Prostate gland (tissue), 2 donors: ENCODE data around the gene SMOC1. TPM values are rescaled to one million over a fixed set of nuclear protein-coding genes. Genes with fewer than 3 reads are reported as not detected.

Experiments used
- DNase-seq: peaks from one replicate; pipeline ENCODE4 v3.0.0-alpha.2; 2019; ENCODE audit warnings: low spot score
- H3K27ac ChIP-seq, 2 donors: fragments of 200-600 bp; sonication (generic); 2 replicates each; pipeline ENCODE4 v1.5.1; 2017 to 2019
- H3K27me3 ChIP-seq: fragments of 200-600 bp; sonication (generic); replicated peaks from 2 replicates; pipeline ENCODE4 v1.5.1; 2019; ENCODE audit not compliant: insufficient read depth
- H3K36me3 ChIP-seq, 2 donors: fragments of 200-600 bp; sonication (generic); 1 replicate in 1 of 2; 2 replicates in 1 of 2; pipeline versions ENCODE4 v1.5.1 to v1.8.1; 2017 to 2019
- H3K4me1 ChIP-seq: fragments of 200-600 bp; sonication (generic); replicated peaks from 2 replicates; pipeline ENCODE4 v1.5.1; 2019
- H3K4me3 ChIP-seq, 2 donors: fragments of 200-600 bp; sonication (generic); 2 replicates each; pipeline ENCODE4 v1.5.1; 2017 to 2019
- H3K9me3 ChIP-seq: fragments of 200-600 bp; sonication (generic); 2 replicates; pipeline ENCODE4 v1.5.1; 2017
- POLR2A ChIP-seq: fragments of 450-650 bp; IDR thresholded peaks from one replicate; pipeline ENCODE4 v1.6.1; 2016; ENCODE audit warnings: antibody characterized with exemption, mild to moderate bottlenecking
- POLR2AphosphoS5 ChIP-seq: sonication (generic); formaldehyde crosslinking; IDR thresholded peaks from one replicate; pipeline ENCODE4 v1.6.1; 2017; ENCODE audit warnings: antibody characterized with exemption
- WGBS: methylation state at CpG from one replicate; pipeline ENCODE4 v1.1.5; 2018; 5-methylcytosine and 5-hydroxymethylcytosine counted together
- intact Hi-C: fragments of 100-400 bp; cut with DNase I; formaldehyde crosslinking; loops from one replicate; pipeline ENCODE4 v1.14.2; 2022
- total RNA-seq, 2 donors: library from RNA; depleted of rRNA; stranded (reverse); fragments of >200 nt; gene quantifications; one replicate each; pipeline ENCODE4 v1.1.0, GENCODE V29; 2016
- TF ChIP-seq, protein P1 (sequence below), 4 experiments: fragments of 200-600 bp in 2 of 4; fragments of 450-650 bp in 2 of 4; sonication (generic) in 2 of 4; IDR thresholded peaks; 1 replicate in 3 of 4; 2 replicates in 1 of 4; pipeline ENCODE4 v1.5.1; 2016 to 2019; ENCODE audit warnings: antibody characterized with exemption in 4 of 4, mild to moderate bottlenecking in 2 of 4, moderate library complexity in 2 of 4

SMOC1 gene
- total RNA-seq, 2 donors from 2014 or later, result 3.7 to 187 TPM

GRCh38 chr14:69937367-69938081, 58.3 kb downstream of the SMOC1 start:
- Histone ChIP-seq H3K9me3 (no peaks in the 10 kb centered on the region), H3K36me3 (no peaks in the 10 kb centered on the region), H3K4me1 (no peaks in the 10 kb centered on the region), H3K4me3 (no peak overlapping the region), H3K27ac (no peak overlapping the region), H3K27me3 (peaks cover 1% of the 10 kb centered on the region)
- no peak for DNase-seq
- intact Hi-C loops, result no loop called here
- no peak for TF ChIP-seq POLR2A
- no peak for TF ChIP-seq POLR2AphosphoS5
- TF ChIP-seq, protein P1, sequence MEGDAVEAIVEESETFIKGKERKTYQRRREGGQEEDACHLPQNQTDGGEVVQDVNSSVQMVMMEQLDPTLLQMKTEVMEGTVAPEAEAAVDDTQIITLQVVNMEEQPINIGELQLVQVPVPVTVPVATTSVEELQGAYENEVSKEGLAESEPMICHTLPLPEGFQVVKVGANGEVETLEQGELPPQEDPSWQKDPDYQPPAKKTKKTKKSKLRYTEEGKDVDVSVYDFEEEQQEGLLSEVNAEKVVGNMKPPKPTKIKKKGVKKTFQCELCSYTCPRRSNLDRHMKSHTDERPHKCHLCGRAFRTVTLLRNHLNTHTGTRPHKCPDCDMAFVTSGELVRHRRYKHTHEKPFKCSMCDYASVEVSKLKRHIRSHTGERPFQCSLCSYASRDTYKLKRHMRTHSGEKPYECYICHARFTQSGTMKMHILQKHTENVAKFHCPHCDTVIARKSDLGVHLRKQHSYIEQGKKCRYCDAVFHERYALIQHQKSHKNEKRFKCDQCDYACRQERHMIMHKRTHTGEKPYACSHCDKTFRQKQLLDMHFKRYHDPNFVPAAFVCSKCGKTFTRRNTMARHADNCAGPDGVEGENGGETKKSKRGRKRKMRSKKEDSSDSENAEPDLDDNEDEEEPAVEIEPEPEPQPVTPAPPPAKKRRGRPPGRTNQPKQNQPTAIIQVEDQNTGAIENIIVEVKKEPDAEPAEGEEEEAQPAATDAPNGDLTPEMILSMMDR (IDR thresholded peaks at IDR 0.05), result no peak
- WGBS, result 59% methylated on average over 12 of the region's 12 CpGs

DNA sequence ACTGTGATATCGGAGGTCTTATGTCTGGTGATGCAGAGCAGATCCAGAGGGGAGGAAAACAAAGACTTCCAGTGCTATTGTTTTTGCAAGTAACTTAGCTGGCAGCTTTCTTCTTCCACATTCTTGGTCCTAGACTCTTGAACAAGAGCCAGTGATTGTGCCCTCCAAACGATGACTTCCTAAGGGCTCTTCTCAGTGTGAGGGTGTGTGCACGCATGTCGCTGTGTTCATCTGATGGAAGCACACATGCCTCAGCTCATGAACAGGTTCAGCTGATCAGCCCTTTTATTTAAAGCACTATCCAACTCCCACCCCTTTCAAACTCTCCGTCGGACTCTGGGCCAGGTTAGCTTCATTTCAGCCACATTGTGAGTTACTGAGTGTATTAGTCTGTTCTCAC, 59.5 kb downstream of the SMOC1 start:
- intact Hi-C loops, result no loop called here
- Histone ChIP-seq H3K9me3 (no peaks in the 10 kb centered on the region), H3K27ac (no peak overlapping the region), H3K36me3 (no peaks in the 10 kb centered on the region), H3K27me3 (no peaks in the 10 kb centered on the region), H3K4me1 (no peaks in the 10 kb centered on the region), H3K4me3 (no peak overlapping the region)
- no peak for DNase-seq
- 65% methylated on average over 6 of the region's 6 CpGs for WGBS
- TF ChIP-seq, protein P1 (IDR thresholded peaks at IDR 0.05), result no peak
- TF ChIP-seq POLR2A (no peak), POLR2AphosphoS5 (no peak)

DNA sequence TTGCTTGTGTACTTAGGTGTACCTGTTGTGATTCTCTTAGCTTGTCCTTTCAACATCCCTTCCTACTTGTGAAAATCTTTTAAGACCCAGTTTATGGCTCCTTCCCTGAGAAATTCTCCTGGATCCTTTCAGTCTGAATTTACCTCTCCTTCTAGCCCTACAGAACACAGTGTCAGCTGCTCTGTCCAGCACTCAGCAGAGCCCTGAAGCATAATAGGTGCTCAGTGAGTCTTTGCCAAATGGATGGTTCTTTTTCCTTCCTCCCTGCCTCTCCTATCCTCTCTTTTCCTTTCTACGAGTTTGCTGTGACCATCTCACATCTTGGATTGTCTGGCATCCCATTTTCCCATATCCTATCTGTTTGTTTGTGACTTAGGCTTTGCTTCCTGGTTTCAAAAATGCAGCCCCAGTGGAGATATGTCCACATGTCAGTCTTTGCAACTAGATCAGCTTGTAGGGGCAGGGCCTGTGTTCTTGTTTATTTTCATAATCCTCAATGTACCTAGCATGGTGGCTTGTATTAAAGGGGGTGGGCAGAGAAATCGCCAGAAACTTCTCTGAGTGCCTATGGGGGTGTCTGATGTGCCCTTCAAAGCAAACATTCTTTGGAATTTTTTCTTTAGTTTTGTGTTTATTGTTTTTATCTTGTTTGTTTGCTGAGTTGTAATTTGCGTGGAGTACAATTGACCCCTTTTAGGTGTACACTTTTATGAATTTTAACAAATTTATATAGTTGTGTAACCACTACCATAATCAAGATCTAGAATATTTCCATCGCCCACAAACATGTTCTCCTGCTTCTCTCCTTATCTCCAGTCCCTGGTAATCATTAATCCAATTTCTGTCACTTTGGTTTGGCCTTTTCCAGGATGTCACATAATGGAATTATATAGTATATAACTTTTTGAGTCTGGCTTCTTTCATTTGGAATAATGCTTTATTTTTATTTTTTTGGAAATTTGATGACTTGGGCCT, 62.8 kb downstream of the SMOC1 start:
- Histone ChIP-seq H3K36me3 (no peaks in the 10 kb centered on the region), H3K4me1 (no peaks in the 10 kb centered on the region), H3K4me3 (no peak overlapping the region), H3K9me3 (no peaks in the 10 kb centered on the region), H3K27me3 (no peaks in the 10 kb centered on the region), H3K27ac (no peak overlapping the region)
- TF ChIP-seq, protein P1 (IDR thresholded peaks at IDR 0.05), result no peak
- no peak for TF ChIP-seq POLR2AphosphoS5
- TF ChIP-seq POLR2A, result no peak
- intact Hi-C loops, result no loop called here
- DNase-seq, result no peak
- 57% methylated on average over 4 of the region's 4 CpGs for WGBS

DNA sequence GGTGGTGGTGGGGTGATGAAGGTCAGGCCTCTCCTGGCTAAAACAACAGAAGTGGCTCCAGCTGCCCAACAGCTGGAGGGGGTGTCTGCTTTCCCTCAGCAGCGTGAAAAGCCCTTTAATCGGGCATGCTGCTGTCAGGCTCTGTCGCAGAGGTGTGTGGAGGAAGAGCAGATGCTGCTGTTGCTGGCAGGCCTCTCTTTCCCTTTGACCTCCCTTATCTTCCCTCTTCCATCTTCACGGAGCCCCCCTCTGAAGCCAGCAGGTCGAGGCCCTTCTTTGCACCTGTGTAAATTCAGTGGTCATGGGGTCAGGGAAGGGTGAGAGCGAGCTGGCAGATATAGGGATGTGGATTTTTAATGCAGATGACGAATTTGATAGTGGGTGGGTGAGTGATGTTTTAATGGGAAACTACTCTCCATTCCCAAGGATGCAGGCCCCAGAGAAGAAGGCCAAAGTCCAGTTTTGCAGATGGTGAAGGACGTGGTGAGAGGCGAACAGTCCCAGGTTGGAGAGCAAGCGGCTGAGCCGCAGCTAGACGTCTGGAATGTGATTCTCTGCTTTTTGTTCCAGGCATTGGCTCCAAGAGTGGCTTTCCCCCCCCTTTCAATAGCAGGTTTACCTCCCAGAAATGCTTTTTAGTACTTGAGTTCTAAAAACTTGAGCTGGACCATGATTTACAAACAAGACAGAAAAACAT, 64.0 kb downstream of the SMOC1 start:
- intact Hi-C loops, result no loop called here
- no peak overlapping the region for H3K27ac ChIP-seq
- no peaks in the 10 kb centered on the region for H3K36me3 ChIP-seq
- 47% methylated on average over 12 of the region's 12 CpGs for WGBS
- H3K9me3 ChIP-seq, result no peaks in the 10 kb centered on the region
- H3K27me3 ChIP-seq, result no peaks in the 10 kb centered on the region
- TF ChIP-seq POLR2A (no peak), POLR2AphosphoS5 (no peak)
- TF ChIP-seq, protein P1 (IDR thresholded peaks at IDR 0.05), result no peak
- no peaks in the 10 kb centered on the region for H3K4me1 ChIP-seq
- no peak overlapping the region for H3K4me3 ChIP-seq
- no peak for DNase-seq
